Neural crest cell (in vitro differentiated cells): ENCODE results near the gene RUNX2. TPM values are rescaled to one million over a fixed set of nuclear protein-coding genes. Genes with fewer than 3 reads are reported as not detected.
A peak's percentile ranks its signal among the peaks of the same experiment; 100 is the strongest.

Source experiments
- DNase-seq: peaks from one replicate; pipeline ENCODE4 v3.0.0; 2021; ENCODE audit warnings: low read depth, mixed read lengths, low spot score
- H3K27ac Mint-ChIP-seq: one replicate; pipeline ENCODE4 v1.8.0; 2021; ENCODE audit warnings: mild to moderate bottlenecking, mixed read lengths; ENCODE audit not compliant: unreplicated experiment
- H3K27me3 Mint-ChIP-seq: 2 replicates; pipeline ENCODE4 v1.8.0; 2021; ENCODE audit warnings: low read depth, mild to moderate bottlenecking, mixed read lengths
- H3K36me3 Mint-ChIP-seq: 2 replicates; pipeline ENCODE4 v1.8.0; 2021; ENCODE audit warnings: low read depth, mild to moderate bottlenecking, mixed read lengths
- H3K4me1 Mint-ChIP-seq: 2 replicates; pipeline ENCODE4 v1.8.0; 2021; ENCODE audit warnings: mixed read lengths
- H3K4me3 Mint-ChIP-seq: one replicate; pipeline ENCODE4 v1.8.0; 2021; ENCODE audit warnings: mild to moderate bottlenecking, mixed read lengths
- H3K9me3 Mint-ChIP-seq: 2 replicates; pipeline ENCODE4 v1.8.0; 2021; ENCODE audit warnings: mixed read lengths
- total RNA-seq: library from RNA; stranded (reverse); gene quantifications from 2 replicates; pipeline ENCODE4 v1.2.1, GENCODE V29; 2021
- TF ChIP-seq, protein P1 (sequence below): fragments of 200-600 bp; sonication (generic); conservative IDR thresholded peaks from 2 replicates; pipeline ENCODE4 v1.5.0; 2021; ENCODE audit warnings: antibody characterized with exemption, mild to moderate bottlenecking

RUNX2 gene
- total RNA-seq, 1 donor from 2014 or later = 0.16 TPM

DNA sequence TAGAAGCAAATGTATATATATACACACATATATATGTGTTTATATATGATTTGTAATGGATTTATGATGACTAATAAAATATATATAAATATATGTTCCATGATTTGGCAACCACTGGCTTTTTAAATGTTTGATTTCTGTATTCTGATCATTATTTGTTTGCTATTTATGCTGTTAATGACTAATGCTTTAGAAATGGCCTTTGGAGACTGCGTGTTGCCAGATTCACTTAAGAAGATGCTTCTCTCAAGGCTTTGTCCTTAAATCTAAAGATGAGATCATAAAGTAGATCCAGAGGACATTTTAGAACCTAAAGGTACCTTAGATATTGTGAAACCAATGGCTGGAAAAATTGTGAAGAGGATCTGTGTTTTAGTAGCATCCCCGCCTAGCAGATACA is 165.6 kb downstream of the RUNX2 start:
- Mint-ChIP-seq H3K36me3 (no peaks in the 10 kb centered on the region), H3K27ac (no peak overlapping the region)

DNA sequence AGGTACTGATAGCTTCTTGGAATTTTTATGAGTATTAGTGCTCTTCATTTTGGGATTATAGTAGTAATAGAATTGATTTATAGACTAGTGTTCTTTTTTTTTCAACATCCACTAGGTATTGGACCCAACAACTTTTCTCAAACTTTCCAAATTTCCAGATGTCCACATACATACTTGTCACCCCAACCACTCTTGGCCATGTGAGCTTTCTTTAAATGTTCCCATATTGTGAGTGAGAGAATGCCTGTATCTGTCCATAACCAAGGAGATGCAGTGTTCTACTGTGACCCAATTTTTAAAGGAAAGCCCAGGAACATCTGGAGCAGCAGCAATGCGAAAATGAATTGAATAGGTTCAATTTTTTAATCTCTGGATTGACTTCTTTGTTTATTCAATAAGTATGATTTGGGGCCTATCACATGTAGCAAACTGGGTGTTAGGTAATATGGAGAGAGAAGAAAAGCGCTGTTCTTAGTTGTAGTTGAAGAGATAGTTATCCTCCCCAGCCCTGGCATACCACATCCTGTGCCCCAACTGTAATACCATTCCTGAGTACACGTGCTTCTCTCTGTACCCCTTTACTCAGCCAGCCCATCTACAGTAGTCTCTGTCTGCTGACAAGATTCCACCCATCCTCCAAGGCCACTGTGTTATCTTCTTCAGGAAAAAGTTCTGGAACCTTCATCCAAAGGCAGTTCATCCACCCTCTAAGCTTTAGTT is 166.4 kb downstream of the RUNX2 start:
- Mint-ChIP-seq H3K27ac (no peak overlapping the region), H3K27me3 (no peaks in the 10 kb centered on the region), H3K9me3 (no peaks in the 10 kb centered on the region), H3K4me3 (no peak overlapping the region), H3K36me3 (no peaks in the 10 kb centered on the region), H3K4me1 (no peaks in the 10 kb centered on the region)
- TF ChIP-seq, protein P1, sequence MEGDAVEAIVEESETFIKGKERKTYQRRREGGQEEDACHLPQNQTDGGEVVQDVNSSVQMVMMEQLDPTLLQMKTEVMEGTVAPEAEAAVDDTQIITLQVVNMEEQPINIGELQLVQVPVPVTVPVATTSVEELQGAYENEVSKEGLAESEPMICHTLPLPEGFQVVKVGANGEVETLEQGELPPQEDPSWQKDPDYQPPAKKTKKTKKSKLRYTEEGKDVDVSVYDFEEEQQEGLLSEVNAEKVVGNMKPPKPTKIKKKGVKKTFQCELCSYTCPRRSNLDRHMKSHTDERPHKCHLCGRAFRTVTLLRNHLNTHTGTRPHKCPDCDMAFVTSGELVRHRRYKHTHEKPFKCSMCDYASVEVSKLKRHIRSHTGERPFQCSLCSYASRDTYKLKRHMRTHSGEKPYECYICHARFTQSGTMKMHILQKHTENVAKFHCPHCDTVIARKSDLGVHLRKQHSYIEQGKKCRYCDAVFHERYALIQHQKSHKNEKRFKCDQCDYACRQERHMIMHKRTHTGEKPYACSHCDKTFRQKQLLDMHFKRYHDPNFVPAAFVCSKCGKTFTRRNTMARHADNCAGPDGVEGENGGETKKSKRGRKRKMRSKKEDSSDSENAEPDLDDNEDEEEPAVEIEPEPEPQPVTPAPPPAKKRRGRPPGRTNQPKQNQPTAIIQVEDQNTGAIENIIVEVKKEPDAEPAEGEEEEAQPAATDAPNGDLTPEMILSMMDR = no peak
- no peak for DNase-seq

More for the DNA sequence above, 165.6 kb downstream of the RUNX2 start:
- no peak for DNase-seq
- no peaks in the 10 kb centered on the region for H3K27me3 Mint-ChIP-seq
- TF ChIP-seq, protein P1 = no peak
- H3K9me3 Mint-ChIP-seq = no peaks in the 10 kb centered on the region
- no peaks in the 10 kb centered on the region for H3K4me1 Mint-ChIP-seq
- no peak overlapping the region for H3K4me3 Mint-ChIP-seq

DNA sequence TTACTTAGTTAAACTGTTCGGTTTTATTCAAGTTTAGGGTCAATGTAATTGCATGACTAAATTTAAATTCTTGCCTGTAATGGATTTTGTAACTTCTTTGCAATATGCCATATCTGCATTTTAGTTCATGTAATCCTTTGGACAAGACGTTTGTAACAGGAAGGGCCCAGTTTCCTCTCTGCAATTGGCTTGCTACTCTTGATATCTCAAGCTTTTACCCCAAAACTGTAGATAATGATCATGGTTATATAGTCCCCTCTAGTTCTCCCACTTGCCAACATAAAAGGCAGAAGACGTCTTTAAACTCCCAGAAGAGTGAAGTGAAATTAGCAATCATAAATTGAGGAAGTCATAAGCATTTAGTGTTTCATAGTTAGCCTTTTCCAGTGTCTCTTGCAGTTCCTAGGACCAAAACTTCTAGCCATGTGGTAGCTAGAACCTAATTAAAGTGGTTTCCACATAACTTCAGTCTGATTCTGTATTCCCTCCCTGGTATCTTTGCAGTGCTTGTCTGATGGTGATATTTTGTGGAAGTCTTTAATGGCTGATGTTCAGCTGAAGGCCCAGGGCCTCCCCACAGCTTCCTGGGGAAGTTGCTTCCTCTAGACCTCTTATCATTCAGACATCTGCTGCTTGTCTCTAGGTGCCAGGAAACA is 167.4 kb downstream of the RUNX2 start:
- H3K27ac Mint-ChIP-seq = no peak overlapping the region
- H3K4me3 Mint-ChIP-seq = no peak overlapping the region
- no peaks in the 10 kb centered on the region for H3K36me3 Mint-ChIP-seq
- TF ChIP-seq, protein P1 = no peak
- DNase-seq = no peak
- H3K27me3 Mint-ChIP-seq = no peaks in the 10 kb centered on the region
- no peaks in the 10 kb centered on the region for H3K4me1 Mint-ChIP-seq
- peaks cover 3% of the 10 kb centered on the region for H3K9me3 Mint-ChIP-seq

DNA sequence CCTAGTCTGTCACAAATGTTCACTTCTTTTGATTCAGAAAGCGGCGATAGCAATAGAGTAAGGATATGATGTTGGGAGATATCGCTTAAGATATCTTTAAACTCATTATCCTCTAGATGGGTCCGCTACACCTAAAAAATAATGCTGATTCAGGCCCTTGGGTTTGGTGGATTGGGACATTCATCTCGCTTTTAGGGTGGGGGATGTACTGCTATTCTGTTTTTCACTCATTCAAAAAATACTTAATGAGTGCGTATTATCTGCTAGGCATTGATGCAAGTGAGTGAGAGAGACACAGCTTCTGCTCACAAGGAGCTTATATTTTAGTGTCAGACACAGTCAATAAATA is 167.9 kb downstream of the RUNX2 start:
- Mint-ChIP-seq H3K27me3 (no peaks in the 10 kb centered on the region), H3K27ac (no peak overlapping the region), H3K36me3 (no peaks in the 10 kb centered on the region), H3K4me3 (no peak overlapping the region), H3K9me3 (peaks cover 5% of the 10 kb centered on the region), H3K4me1 (no peaks in the 10 kb centered on the region)
- TF ChIP-seq, protein P1 = no peak
- no peak for DNase-seq

DNA sequence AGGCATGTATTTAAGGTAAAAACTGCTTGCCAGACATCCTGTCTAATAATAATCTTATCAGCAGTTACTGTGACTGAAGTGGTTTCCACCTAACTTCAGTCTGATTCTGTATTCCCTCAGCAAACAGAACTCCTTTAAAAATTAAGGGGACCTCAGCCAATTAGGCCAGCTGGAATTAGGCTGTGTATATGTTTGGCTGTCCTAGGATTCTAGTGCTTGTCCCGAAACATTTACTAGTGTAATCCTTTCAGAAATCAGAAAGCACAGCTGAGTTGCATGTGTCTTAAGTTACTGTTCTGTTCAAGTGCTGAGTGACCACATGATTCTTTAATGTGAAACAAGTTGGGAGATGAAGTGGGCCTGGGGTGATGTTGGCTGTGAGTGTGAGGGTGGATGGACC is 170.5 kb downstream of the RUNX2 start:
- Mint-ChIP-seq H3K9me3 (peaks cover 5% of the 10 kb centered on the region), H3K4me1 (no peaks in the 10 kb centered on the region), H3K4me3 (no peak overlapping the region)

More for the DNA sequence above, 170.5 kb downstream of the RUNX2 start:
- H3K36me3 Mint-ChIP-seq = no peaks in the 10 kb centered on the region
- DNase-seq = no peak
- H3K27me3 Mint-ChIP-seq = no peaks in the 10 kb centered on the region
- TF ChIP-seq, protein P1 = no peak
- peak overlapping the region; percentile 85 for H3K27ac Mint-ChIP-seq
